Measurements from ENCODE around the gene DUSP9.

DUSP9 gene

DNA sequence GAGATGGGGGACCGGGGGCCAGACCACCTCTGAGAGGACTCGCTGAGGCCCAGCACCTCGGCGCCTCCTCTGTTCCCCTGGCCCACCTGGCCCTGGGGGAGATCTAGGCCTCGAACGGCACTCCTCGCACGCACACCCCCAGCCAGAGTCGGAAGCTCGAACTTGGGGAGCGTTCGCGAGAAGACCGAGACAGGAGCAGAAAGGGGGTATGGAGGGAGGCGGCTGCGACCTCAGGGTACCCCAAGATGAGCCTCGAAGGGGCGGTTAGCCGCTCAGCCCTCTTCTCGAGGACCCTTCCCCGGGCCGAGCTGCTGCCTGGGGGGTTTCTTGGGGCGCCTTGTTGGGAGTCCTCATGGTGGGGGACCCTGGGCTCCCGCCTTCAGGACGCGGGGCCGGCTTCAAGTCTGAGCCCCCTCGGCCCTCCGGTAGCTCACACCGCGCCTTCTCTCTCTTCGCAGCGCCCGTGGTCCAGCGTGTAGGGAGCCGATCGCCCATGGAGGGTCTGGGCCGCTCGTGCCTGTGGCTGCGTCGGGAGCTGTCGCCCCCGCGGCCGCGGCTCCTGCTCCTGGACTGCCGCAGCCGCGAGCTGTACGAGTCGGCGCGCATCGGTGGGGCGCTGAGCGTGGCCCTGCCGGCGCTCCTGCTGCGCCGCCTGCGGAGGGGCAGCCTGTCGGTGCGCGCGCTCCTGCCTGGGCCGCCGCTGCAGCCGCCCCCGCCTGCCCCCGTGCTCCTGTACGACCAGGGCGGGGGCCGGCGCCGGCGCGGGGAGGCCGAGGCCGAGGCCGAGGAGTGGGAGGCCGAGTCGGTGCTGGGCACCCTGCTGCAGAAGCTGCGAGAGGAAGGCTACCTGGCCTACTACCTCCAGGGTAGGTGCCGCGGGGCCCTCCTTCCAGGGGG is 706 bp downstream of the DUSP9 start:
- no peak for DNase-seq (ENCODE audit: low read depth)

DNA sequence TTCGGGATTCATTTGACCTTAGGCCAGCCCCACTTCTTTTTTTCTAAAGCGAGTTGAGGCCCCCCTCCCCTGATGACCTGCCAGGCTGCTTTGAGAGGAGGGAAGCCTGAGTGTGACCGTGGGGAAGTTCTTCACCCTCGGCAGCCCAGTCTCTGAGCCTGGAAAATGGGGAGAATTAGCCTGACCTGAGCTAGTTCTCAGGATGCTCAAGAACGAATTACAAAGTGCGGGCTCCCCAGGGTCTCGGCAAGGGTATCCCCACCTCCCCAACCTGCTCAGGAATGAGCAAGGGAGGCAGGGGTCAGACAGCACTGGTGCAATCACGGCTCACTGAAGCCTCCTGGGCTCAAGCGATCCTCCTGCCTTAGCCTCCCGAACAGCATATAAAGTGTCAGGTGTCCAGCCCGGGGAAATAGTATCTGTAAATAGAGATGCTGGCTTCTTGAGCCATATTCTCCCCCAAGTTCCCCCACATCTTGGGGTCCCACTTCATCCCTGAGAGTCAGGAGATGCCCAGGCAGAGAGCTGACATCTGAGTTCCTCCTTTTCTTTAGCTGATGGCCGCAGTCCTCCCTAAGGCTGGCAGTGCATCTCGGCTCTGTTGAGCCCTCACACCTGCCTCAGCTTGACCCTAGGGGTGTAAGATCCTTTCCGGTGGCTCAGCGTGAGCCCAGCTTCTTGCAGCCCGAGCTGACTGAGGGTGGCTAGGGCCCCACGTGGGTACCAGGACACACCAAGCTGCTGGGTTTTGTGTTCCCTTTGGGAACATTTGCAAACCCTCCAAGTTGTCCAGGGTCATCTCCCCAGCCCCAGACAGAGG is 1.6 kb downstream of the DUSP9 start:
- DNase-seq (ENCODE audit: low read depth): no peak

DNA sequence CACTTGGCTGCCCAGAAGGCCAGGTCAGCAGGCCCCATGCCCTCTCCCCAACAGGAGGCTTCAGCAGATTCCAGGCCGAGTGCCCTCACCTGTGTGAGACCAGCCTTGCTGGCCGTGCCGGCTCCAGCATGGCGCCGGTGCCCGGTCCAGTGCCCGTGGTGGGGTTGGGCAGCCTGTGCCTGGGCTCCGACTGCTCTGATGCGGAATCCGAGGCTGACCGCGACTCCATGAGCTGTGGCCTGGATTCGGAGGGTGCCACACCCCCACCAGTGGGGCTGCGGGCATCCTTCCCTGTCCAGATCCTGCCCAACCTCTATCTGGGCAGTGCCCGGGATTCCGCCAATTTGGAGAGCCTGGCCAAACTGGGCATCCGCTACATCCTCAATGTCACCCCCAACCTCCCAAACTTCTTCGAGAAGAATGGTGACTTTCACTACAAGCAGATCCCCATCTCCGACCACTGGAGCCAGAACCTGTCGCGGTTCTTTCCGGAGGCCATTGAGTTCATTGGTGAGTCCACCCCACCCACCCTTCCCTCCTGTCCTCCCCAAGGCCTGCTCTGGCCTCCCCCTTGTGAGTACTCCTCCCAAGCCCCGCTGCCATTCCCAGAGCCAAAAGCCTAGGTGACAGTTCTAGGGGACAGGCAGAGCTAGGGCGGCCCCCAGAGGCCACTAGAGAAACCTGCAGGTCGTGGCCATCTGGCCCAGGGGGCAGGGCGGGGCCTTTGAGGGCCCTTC is 2.3 kb downstream of the DUSP9 start:
- DNase-seq (ENCODE audit: low read depth): peak; percentile 47

- no peak for DNase-seq (ENCODE audit: low read depth)
Measured at GRCh38 chrX:153649915-153650782, 3.1 kb downstream of the DUSP9 start.

DNA sequence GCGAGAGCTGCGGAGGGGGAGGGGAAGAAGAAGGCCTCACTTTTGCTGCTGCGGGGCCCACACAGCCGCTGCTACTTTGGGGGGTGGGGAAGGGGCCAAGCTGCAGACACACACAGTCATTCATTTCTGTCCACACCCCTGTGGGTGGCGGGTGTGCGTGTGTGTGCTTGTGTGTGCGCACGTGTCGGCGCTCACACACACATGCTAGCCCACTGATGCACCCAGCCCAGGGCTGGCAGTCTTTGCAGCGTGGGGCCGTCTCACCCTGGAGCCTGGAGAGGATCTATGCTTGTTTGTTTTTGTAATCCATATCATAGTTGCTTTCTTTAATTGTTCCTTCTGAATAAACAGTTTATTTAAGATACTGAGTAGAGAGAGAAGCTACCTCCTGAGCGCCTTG is 4.0 kb downstream of the DUSP9 start:
- DNase-seq (ENCODE audit: low read depth): no peak

GRCh38 chrX:153651540-153652079 is 4.6 kb downstream of the DUSP9 start:
- peak; percentile 28 for DNase-seq (ENCODE audit: low read depth)

GRCh38 chrX:153653556-153653955 is 6.6 kb downstream of the DUSP9 start:
- no peak for DNase-seq (ENCODE audit: low read depth)

DNA sequence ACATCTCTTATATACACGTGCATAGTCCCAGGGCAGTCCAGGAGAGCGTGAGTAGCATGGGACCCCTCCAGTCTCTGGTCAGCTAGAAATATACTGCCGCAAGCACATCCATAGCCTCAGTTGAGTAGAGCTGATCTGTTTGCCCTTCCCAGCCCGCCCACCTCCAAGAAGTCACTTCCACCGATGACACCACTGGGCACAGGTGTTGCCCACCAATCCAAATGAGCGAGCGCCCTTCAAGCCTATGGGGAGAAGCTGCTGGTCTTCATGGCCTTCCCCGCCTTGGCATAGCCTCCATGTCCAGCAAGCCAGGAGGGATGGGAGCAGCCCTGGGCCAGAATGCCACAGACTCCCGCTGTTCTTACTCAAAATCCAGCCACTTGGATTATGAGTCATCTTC is 10.2 kb downstream of the DUSP9 start:
- DNase-seq (ENCODE audit: low read depth): no peak

DNA sequence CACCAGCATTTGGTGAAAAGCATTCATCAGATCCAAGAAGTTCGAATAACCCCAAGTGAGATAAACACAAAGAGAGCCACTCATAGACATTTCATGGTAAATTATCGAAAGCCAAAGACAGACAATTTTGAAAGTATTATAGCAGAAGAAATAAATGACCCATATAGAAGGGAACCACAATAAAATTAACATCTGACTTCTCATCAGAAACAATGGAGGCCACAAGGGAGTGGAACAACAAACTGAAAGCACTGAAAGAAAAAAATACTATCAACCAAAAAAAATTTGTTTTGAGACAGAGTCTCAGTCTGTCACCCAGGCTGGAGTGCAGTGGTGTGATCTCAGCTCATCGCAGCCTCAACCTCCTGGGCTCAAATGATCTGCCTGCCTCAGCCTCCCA is 12.3 kb downstream of the DUSP9 start:
- no peak for DNase-seq (ENCODE audit: low read depth)

- peak; percentile 47 for DNase-seq (ENCODE audit: low read depth)
Measured at GRCh38 chrX:153662266-153662665, 15.3 kb downstream of the DUSP9 start.

- no peak for DNase-seq (ENCODE audit: low read depth)
Measured at GRCh38 chrX:153665726-153666306, 18.8 kb downstream of the DUSP9 start.

GRCh38 chrX:153667281-153667955 is 20.4 kb downstream of the DUSP9 start:
- DNase-seq (ENCODE audit: low read depth): no peak

- DNase-seq (ENCODE audit: low read depth): peak; percentile 68
Measured at GRCh38 chrX:153667956-153668396, 21.0 kb downstream of the DUSP9 start.

- DNase-seq (ENCODE audit: low read depth): no peak
Measured at GRCh38 chrX:153668423-153669173, 21.6 kb downstream of the DUSP9 start.

- DNase-seq (ENCODE audit: low read depth): no peak
Measured at GRCh38 chrX:153669174-153669890, 22.3 kb downstream of the DUSP9 start.

DNA sequence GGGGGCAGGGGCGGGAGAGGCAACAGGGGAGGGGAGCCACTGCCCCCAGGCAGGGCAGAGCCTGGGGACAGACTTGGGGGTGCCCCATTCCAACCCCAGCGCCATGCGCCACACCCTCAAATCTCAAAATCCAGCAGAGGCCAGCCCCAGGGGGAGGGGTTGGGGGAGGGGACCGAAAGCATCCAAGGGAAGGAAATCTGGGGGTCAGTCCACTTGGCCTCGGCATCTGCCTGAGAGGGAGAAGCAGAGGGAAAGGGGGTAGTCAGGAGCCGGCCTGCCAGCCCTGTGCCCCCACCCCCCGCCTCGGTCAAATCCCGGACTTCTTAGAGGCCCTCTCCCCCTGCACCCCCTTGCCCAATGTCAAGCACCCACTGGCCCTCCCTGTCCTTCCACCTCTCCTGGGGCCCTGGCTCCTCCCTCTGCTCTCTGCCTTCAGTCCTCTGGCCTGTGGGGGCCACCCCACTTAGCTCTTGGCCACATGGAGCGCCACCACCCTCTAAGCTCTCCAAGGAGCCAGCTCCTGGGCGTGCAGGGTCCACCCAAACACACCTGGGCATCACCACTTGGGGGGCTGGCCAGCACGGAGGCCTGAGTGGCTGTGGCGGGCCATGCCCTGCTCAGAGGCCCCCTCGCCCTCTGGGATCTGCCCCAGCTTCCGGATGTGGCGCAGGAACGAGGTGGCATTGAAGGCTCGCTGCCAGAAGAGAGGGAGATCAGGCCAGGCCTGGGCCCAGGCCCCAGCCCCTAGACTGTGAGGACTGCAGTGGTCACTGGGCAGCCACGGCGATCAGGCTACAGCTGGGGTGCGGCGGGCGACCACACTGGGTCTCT is 23.1 kb downstream of the DUSP9 start:
- DNase-seq (ENCODE audit: low read depth): no peak

DNA sequence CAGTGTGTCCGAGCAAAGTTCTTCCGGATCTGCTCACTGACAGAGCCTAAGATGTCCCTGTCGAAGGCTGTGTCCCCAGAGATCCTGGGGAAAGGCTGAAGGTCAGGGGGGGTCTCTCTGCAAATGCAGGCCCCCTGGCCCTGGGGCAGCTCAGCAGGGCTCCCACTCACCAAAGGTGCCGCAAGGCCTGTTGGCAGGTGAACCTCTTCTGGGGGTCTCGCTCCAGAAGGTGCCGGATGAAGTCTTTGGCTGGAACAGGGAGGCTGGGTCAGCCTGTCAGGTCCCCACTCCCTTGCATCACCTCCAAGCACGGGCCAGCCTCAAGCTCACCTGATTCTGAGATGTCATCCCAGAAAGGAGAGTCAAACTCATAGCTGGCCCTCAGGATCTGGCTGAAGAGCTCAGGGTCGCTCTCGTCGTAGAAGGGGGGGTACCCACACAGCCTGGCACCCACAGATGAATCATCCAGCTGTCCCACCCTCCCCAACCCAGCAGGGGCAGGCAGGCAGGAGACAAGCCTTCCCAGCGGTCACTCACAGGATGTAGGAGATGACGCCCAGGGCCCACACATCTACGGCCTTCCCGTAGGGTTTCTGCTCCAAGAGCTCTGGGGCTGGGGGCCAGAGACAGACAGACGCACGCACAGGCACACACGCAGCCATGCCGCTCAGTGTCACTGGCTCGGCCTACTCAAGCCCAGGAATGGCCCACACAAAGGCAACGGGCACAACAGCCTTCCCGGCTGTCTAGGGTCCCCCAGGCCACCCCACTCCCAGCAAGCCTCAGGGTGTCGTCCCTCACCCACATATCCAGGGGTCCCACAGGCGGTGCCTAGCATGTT is 24.0 kb downstream of the DUSP9 start:
- DNase-seq (ENCODE audit: low read depth): no peak

Data from ELR (cell line).